Measurements from ENCODE around the gene GNB1.

Gene GNB1

DNA sequence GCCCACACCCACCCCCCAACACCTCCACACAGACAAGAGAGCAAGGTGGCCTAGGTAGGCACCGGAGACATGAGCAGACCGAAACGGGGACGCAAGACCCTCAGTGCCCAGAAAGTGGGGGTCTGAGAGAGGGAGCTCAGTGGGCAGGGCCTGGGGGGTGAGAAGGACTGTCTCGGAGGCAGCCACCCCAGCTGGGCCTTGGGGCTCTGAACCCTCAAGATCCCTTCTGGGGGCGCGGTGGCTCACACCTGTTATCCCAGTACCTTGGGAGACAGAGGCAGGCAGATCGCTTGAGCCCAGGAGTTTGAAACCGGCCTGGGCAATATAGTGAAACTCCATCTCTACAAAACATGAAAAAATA lies 9.1 kb upstream of the GNB1 start:
- Histone ChIP-seq H3K36me3 (ENCODE audit: control insufficient read depth, insufficient read depth, low read length) (no peaks in the 10 kb centered on the region), H3K4me3 (ENCODE audit: low read length) (no peak overlapping the region), H3K4me1 (ENCODE audit: control insufficient read depth, insufficient read depth, low read length) (peaks cover 25% of the 10 kb centered on the region), H3K27me3 (ENCODE audit: control insufficient read depth, insufficient read depth, low read length) (peaks cover 7% of the 10 kb centered on the region), H3K9me3 (ENCODE audit: control insufficient read depth, low read length) (no peaks in the 10 kb centered on the region), H3K9ac (ENCODE audit: low read length) (no peak overlapping the region)

DNA sequence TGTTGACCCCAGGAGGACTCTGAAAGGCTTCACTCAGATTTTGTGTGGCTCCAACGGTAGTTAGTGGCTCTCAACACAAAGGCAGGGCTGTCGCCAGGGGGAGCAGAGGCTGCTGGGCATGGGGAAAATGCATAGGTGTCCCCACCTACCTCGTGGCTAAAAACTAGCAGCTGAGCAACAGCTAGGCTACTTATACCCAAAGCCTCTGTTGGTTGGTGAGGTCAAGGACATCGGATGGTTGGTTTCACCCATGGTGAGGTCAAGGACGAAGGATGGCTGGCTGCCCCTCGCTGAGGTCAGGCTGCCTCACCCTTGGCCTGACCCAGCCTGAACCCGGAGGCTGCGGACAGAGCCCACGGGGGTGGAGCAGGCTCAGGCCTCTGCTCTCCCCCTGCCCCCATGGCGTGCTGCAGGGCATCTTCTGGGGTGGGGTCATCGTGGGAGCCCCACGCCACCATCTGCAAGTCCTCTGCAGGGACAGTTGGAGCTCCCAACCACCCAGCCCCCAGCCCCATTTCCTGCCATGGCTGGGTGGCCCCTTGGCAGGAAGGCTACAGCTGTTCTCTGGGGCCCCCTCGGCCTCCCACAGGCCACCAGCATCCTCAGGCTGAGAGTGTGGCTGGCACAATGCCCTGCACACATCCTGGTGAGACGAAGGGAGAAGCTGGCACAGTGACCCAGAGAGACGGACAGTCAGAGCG lies 8.5 kb upstream of the GNB1 start:
- Histone ChIP-seq H3K9me3 (ENCODE audit: control insufficient read depth, low read length) (no peaks in the 10 kb centered on the region), H3K4me1 (ENCODE audit: control insufficient read depth, insufficient read depth, low read length) (peaks cover 30% of the 10 kb centered on the region), H3K36me3 (ENCODE audit: control insufficient read depth, insufficient read depth, low read length) (no peaks in the 10 kb centered on the region), H3K4me3 (ENCODE audit: low read length) (no peak overlapping the region), H3K9ac (ENCODE audit: low read length) (no peak overlapping the region), H3K27me3 (ENCODE audit: control insufficient read depth, insufficient read depth, low read length) (peaks cover 7% of the 10 kb centered on the region)

DNA sequence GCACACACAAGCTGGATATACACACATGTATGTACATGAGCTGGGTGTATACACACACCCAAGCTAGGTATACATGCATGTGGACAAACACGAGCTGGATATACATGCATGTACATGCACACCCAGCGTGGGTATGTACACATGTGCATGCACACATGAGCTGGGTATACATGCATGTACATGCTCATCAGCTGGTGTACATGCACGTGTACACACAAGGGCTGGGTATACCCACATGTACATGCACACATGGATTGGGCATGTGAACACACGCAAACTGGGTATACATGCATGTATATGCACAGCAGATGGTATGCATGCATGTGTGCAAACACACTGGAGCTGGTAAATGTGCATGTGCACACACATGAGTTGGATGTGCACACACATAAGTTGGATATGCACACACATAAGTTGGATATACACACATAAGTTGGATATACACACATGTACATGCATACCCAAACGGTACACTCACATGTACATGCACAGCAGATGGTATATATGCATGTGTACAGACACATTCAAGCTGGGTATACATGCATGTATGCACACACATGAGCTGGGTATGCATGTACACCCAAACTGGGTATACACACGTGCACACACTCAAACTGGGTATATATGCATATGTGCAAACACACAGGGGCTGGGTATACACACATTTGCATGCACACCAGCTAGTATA lies 7.5 kb upstream of the GNB1 start:
- no peak overlapping the region for H3K4me3 ChIP-seq (ENCODE audit: low read length)
- H3K9me3 ChIP-seq (ENCODE audit: control insufficient read depth, low read length) = no peaks in the 10 kb centered on the region
- peaks cover 41% of the 10 kb centered on the region for H3K4me1 ChIP-seq (ENCODE audit: control insufficient read depth, insufficient read depth, low read length)
- peaks cover 7% of the 10 kb centered on the region for H3K27me3 ChIP-seq (ENCODE audit: control insufficient read depth, insufficient read depth, low read length)
- H3K36me3 ChIP-seq (ENCODE audit: control insufficient read depth, insufficient read depth, low read length) = no peaks in the 10 kb centered on the region
- no peak overlapping the region for H3K9ac ChIP-seq (ENCODE audit: low read length)

DNA sequence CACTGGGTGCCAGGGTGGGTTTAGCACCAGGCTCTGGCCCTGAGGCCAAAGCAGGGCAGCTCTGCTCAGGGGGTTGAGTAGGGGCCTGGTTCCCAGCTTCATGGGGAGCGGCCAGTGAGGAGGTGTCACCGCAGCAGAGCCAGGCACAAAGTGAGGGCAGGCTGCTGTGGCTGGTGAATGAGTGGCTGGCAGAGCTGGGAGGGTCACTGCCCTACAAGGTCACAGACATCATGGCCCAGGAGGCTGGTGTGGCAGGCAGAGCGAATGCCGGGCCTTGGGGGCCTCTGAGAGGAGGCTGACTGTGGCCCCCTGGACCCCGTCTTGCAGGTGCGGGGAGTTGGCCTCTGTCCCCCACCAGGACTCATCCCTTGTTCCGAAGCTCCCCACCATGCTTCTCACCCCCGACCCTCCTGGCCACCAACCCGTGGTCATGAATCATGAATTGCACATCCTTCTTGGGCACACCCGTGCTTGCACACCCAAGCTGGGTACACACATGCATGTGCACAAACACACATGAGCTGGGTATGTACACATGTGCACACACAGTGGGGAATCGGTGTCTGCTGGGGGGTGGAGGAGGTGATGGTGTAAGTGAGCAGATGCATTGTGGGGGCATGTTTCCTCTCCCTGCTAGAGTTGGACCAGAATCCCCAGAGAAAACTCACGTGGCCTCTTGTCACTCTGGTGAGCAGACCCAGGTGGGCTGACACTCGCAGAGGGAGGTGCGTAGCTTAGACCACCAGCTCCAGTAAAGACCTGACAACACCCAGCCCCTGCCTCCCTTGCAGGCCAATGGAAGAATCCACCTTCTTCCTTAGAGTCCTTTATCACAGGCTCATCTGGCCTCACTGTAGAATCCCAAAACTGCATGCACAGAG lies 4.8 kb upstream of the GNB1 start:
- peak overlapping the region; percentile 63 for H3K9ac ChIP-seq (ENCODE audit: low read length)
- no peaks in the 10 kb centered on the region for H3K36me3 ChIP-seq (ENCODE audit: control insufficient read depth, insufficient read depth, low read length)
- peaks cover 7% of the 10 kb centered on the region for H3K27me3 ChIP-seq (ENCODE audit: control insufficient read depth, insufficient read depth, low read length)
- H3K4me3 ChIP-seq (ENCODE audit: low read length) = no peak overlapping the region
- peaks cover 56% of the 10 kb centered on the region for H3K4me1 ChIP-seq (ENCODE audit: control insufficient read depth, insufficient read depth, low read length)
- H3K9me3 ChIP-seq (ENCODE audit: control insufficient read depth, low read length) = no peaks in the 10 kb centered on the region

DNA sequence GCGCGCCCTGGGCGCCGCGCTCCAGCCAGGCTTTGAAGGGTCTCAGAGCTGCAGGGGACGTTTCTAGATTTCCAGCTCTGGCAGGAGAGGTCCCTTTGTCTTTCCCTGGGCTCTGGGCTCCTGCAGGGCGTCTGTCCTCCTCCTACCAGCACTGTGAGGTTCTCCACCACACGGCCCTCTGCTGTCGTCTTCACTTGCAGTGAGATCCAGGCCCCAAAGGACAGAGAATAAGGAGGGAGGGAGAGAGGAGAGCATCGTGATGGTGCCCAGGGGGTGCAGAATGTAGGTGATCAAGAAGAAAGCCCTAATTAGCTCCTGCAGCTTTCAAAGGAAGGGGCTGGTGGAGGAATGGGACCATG lies 4.2 kb upstream of the GNB1 start:
- Histone ChIP-seq H3K4me3 (ENCODE audit: low read length) (no peak overlapping the region), H3K9ac (ENCODE audit: low read length) (peak overlapping the region; percentile 63), H3K4me1 (ENCODE audit: control insufficient read depth, insufficient read depth, low read length) (peaks cover 56% of the 10 kb centered on the region), H3K36me3 (ENCODE audit: control insufficient read depth, insufficient read depth, low read length) (no peaks in the 10 kb centered on the region), H3K27me3 (ENCODE audit: control insufficient read depth, insufficient read depth, low read length) (peaks cover 7% of the 10 kb centered on the region), H3K9me3 (ENCODE audit: control insufficient read depth, low read length) (no peaks in the 10 kb centered on the region)

DNA sequence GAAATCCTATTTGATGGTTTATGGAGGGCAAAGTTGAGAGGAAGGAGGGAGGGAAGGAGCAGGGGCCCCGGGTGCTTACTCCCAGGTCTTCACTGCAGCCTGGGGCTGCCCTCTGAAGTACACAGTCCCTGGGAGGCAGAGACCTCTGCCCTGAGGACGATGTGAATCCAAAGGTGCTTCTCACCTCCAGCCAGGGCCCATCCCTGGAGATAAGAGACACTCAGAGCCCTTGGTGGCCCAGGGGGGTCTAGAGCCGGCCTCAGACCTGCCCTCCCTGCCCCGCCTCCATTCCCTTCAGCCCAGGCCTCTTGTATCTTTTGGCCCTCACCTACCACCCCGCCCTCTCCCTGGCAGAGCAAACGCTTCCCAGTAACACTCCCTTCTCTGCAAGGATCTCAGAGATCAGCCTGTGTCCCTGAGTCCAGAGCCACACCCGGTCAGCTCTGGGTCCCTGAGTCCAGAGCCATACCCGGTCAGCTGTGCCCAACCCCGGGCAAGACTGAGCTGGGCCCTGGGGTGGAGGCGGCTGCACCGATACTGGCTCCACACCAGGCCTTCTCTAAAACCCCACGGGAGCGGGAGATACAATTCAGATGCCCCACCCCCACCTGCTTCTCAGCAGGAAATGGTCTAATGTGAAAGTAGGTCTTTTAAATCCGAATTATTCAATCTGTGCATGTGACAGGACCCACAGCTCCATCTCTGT lies 3.6 kb upstream of the GNB1 start:
- Histone ChIP-seq H3K27me3 (ENCODE audit: control insufficient read depth, insufficient read depth, low read length) (peaks cover 7% of the 10 kb centered on the region), H3K4me3 (ENCODE audit: low read length) (no peak overlapping the region), H3K9me3 (ENCODE audit: control insufficient read depth, low read length) (no peaks in the 10 kb centered on the region), H3K36me3 (ENCODE audit: control insufficient read depth, insufficient read depth, low read length) (no peaks in the 10 kb centered on the region), H3K9ac (ENCODE audit: low read length) (peak overlapping the region; percentile 63), H3K4me1 (ENCODE audit: control insufficient read depth, insufficient read depth, low read length) (peaks cover 57% of the 10 kb centered on the region)

DNA sequence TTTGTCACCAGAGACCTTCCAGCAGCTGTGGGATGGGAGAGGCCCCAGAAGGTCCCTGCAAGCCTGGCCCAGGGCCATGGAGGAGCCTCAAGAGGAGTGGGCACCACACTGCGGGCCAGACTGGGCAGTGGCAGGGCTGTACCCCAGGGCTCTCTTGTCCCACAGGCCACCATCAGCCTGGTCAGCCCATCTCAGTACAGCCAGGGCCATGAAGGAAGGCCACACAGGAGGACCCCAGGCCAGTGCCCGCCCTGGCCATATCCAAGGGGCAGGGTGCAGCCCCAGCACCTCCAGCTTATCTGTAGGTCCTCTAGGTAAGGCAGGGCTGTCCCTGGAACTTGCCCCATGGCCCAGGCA lies 3.1 kb upstream of the GNB1 start:
- peak overlapping the region; percentile 63 for H3K9ac ChIP-seq (ENCODE audit: low read length)
- H3K36me3 ChIP-seq (ENCODE audit: control insufficient read depth, insufficient read depth, low read length) = no peaks in the 10 kb centered on the region
- no peak overlapping the region for H3K4me3 ChIP-seq (ENCODE audit: low read length)
- peaks cover 62% of the 10 kb centered on the region for H3K4me1 ChIP-seq (ENCODE audit: control insufficient read depth, insufficient read depth, low read length)
- H3K9me3 ChIP-seq (ENCODE audit: control insufficient read depth, low read length) = no peaks in the 10 kb centered on the region
- peaks cover 7% of the 10 kb centered on the region for H3K27me3 ChIP-seq (ENCODE audit: control insufficient read depth, insufficient read depth, low read length)

DNA sequence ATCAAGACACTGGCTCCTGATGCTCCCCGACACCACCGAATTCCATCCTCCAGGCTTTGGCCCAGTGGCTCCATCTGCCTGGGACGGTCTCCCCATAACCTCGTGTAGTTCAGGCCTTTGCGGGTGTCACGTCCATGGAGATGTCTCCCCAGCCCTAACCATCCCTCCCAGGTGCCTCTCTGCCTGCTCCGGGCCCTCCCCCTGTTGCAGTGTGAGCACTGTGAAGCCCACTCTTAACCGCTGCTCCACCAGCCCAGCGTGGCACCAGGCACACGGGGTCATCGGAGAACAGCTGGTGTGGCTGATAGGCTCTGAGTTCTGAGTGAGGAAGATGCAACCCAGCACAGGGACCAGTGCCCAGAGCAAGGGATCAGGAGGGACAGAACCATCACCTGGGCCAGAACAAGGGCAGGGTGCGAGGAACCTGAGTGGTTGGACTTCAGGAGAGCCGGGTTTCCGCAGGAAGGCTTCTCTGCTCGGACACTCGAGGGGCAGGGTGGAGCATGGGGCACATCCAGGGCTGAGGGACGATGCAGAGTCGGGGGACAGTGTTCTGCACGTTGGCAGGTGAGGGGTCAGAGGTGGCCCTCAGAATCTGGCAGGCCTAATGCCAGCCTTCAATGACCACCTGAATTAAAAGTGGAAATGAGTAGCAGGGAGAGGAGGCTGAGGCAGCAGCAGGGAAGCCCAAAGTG lies 2.6 kb upstream of the GNB1 start:
- Histone ChIP-seq H3K36me3 (ENCODE audit: control insufficient read depth, insufficient read depth, low read length) (no peaks in the 10 kb centered on the region), H3K9me3 (ENCODE audit: control insufficient read depth, low read length) (no peaks in the 10 kb centered on the region), H3K27me3 (ENCODE audit: control insufficient read depth, insufficient read depth, low read length) (peaks cover 7% of the 10 kb centered on the region), H3K4me1 (ENCODE audit: control insufficient read depth, insufficient read depth, low read length) (peaks cover 67% of the 10 kb centered on the region), H3K9ac (ENCODE audit: low read length) (no peak overlapping the region), H3K4me3 (ENCODE audit: low read length) (no peak overlapping the region)

DNA sequence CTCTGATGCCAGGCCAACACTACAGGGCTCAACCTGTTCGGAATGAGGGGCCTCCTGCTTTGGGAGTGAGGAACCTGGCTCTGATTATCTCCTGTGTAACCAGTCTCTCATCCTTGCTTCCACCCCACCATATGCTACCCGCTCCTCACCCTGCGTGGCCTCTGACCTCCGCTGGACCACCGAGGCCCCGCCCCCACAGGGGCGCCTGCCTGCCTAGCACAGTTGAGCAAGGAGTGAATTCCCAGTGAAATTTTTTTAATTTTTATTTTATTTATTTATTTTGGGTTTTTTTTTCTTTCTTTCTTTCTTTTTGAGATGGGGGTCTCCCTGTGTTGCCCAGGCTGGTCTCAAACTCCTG lies 1.9 kb upstream of the GNB1 start:
- Histone ChIP-seq H3K9ac (ENCODE audit: low read length) (peak overlapping the region; percentile 79), H3K27me3 (ENCODE audit: control insufficient read depth, insufficient read depth, low read length) (peaks cover 7% of the 10 kb centered on the region), H3K4me3 (ENCODE audit: low read length) (peak overlapping the region; percentile 1), H3K9me3 (ENCODE audit: control insufficient read depth, low read length) (no peaks in the 10 kb centered on the region), H3K4me1 (ENCODE audit: control insufficient read depth, insufficient read depth, low read length) (peaks cover 74% of the 10 kb centered on the region), H3K36me3 (ENCODE audit: control insufficient read depth, insufficient read depth, low read length) (no peaks in the 10 kb centered on the region)

DNA sequence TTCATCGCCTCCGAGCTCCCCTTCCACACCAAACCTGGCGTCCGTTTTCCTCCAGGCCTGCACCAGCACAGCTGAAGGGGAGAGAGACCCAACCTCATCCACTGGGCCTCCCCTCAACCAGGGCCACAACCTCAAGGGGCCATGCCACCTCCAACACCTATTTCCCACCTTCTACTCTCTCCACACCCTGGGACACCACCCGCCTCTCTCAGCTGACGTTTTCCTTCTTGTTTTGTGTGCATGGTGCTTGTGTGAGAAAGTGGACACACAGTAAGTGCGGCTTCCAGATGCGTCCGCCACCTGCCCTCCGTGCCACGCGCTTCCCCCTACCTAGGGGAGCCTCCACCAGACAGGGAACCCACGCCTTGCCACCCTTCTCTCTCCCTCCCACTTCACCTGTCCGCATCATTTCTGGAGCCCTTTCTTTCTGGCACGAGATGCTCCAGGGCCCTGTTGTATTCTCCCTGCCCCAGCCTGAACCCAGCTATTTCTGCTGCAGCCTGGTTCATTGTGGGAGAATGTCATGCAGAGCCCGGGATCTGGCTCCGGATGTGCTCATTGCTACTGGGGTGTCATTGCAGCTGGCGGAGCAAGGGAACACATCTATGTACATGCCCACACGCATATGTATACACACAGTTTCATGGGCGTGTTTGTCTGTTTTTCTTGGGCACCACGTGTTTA lies 1.3 kb upstream of the GNB1 start:
- peaks cover 73% of the 10 kb centered on the region for H3K4me1 ChIP-seq (ENCODE audit: control insufficient read depth, insufficient read depth, low read length)

More for the DNA sequence above, 1.3 kb upstream of the GNB1 start:
- Histone ChIP-seq H3K4me3 (ENCODE audit: low read length) (peak overlapping the region; percentile 1), H3K9ac (ENCODE audit: low read length) (peak overlapping the region; percentile 79), H3K36me3 (ENCODE audit: control insufficient read depth, insufficient read depth, low read length) (no peaks in the 10 kb centered on the region), H3K27me3 (ENCODE audit: control insufficient read depth, insufficient read depth, low read length) (peaks cover 7% of the 10 kb centered on the region), H3K9me3 (ENCODE audit: control insufficient read depth, low read length) (no peaks in the 10 kb centered on the region)
